Activated T-helper 1 cell treated with anti-CD3 and anti-CD28 coated beads, Interleukin-12 subunit alpha, Interleukin-12 subunit beta, Interleukin-2, Interleukin-4 antibody, amounts not matched to agents 30 ng/mL and 10 ng/mL and 1 ng/mL, durations not matched to agents 14 hours and 24 hours and 36 hours (primary cell): ENCODE data around the gene EFCAB11. TPM values are rescaled to one million over a fixed set of nuclear protein-coding genes. Genes with fewer than 3 reads are reported as not detected.

Source experiments
- DNase-seq: peaks from one replicate; pipeline ENCODE4 v3.0.0; 2021; ENCODE audit warnings: low spot score
- H3K27ac Mint-ChIP-seq: one replicate; pipeline ENCODE4 v1.8.0; 2021; ENCODE audit warnings: mild to moderate bottlenecking, mixed read lengths
- H3K27me3 Mint-ChIP-seq: one replicate; pipeline ENCODE4 v1.8.0; 2022; ENCODE audit warnings: mild to moderate bottlenecking, moderate library complexity, mixed read lengths; ENCODE audit not compliant: insufficient read depth
- H3K36me3 Mint-ChIP-seq: one replicate; pipeline ENCODE4 v1.8.0; 2021; ENCODE audit warnings: low read depth, mixed read lengths
- H3K4me1 Mint-ChIP-seq: one replicate; pipeline ENCODE4 v1.8.0; 2021; ENCODE audit warnings: low read depth, mixed read lengths
- H3K4me3 Mint-ChIP-seq: one replicate; pipeline ENCODE4 v1.8.0; 2021; ENCODE audit warnings: mild to moderate bottlenecking, moderate library complexity, mixed read lengths
- H3K9me3 Mint-ChIP-seq: one replicate; pipeline ENCODE4 v1.8.0; 2021; ENCODE audit warnings: mixed read lengths
- intact Hi-C: fragments of 100-400 bp; cut with micrococcal nuclease; formaldehyde crosslinking; loops from one replicate; pipeline ENCODE4 v1.15.1; 2024
- total RNA-seq: library from RNA; stranded (reverse); gene quantifications from 2 replicates; pipeline ENCODE4 v1.2.3, GENCODE V29; 2022

The EFCAB11 gene
- 6.0 and 8.2 TPM in 2 replicates for total RNA-seq

GRCh38 chr14:89954070-89955021 lies at the start of gene EFCAB11:
TSS of gene EFCAB11 (minus strand) at chr14:89954730. CDS start at chr14:89954660, 70 bp downstream.
- peaks cover 58% of the 10 kb centered on the region for H3K4me1 Mint-ChIP-seq
- no peaks in the 10 kb centered on the region for H3K27me3 Mint-ChIP-seq
- H3K9me3 Mint-ChIP-seq = no peaks in the 10 kb centered on the region
- DNase-seq = peak; percentile 95
- H3K36me3 Mint-ChIP-seq = peaks cover 26% of the 10 kb centered on the region
- peak within 1 kb of the TSS; percentile 93 for H3K27ac Mint-ChIP-seq
- intact Hi-C loops = loop anchor here (1.0 to 10.0 kb wide), 15 partner anchors 8 to 1962 kb away; partner anchors contain the start of genes EML5, GALC, GPR65 and KCNK13
- H3K4me3 Mint-ChIP-seq = peak within 1 kb of the TSS; percentile 95

GRCh38 chr14:90003526-90004307 lies 49.2 kb upstream of the EFCAB11 start:
- DNase-seq = no peak
- Mint-ChIP-seq H3K9me3 (no peaks in the 10 kb centered on the region), H3K4me3 (no peak overlapping the region), H3K27me3 (no peaks in the 10 kb centered on the region), H3K27ac (peak overlapping the region; percentile 28), H3K4me1 (peaks cover 19% of the 10 kb centered on the region), H3K36me3 (peaks cover 40% of the 10 kb centered on the region)
- intact Hi-C loops = loop anchor here (5.0 kb wide), 1 partner anchor 41 kb away; no protein-coding TSS in a partner anchor

GRCh38 chr14:90000935-90001334 lies 46.4 kb upstream of the EFCAB11 start:
- Mint-ChIP-seq H3K9me3 (no peaks in the 10 kb centered on the region), H3K27ac (no peak overlapping the region), H3K27me3 (no peaks in the 10 kb centered on the region), H3K4me3 (no peak overlapping the region), H3K4me1 (peaks cover 19% of the 10 kb centered on the region), H3K36me3 (peaks cover 47% of the 10 kb centered on the region)
- intact Hi-C loops = loop anchor here (5.0 kb wide), 1 partner anchor 39 kb away; no protein-coding TSS in a partner anchor
- DNase-seq = no peak

- Mint-ChIP-seq H3K4me1 (no peaks in the 10 kb centered on the region), H3K36me3 (peaks cover 49% of the 10 kb centered on the region), H3K27me3 (no peaks in the 10 kb centered on the region), H3K9me3 (no peaks in the 10 kb centered on the region), H3K27ac (no peak overlapping the region), H3K4me3 (no peak overlapping the region)
- DNase-seq = no peak
- intact Hi-C loops = no loop called here
These were observed 42.4 kb upstream of the EFCAB11 start for GRCh38 chr14:89996963-89997362.

GRCh38 chr14:89992273-89992672 lies 37.7 kb upstream of the EFCAB11 start:
- H3K36me3 Mint-ChIP-seq = peaks cover 51% of the 10 kb centered on the region
- H3K27me3 Mint-ChIP-seq = no peaks in the 10 kb centered on the region
- intact Hi-C loops = no loop called here
- H3K4me1 Mint-ChIP-seq = no peaks in the 10 kb centered on the region
- no peaks in the 10 kb centered on the region for H3K9me3 Mint-ChIP-seq
- no peak overlapping the region for H3K4me3 Mint-ChIP-seq
- no peak overlapping the region for H3K27ac Mint-ChIP-seq
- DNase-seq = no peak

- H3K4me3 Mint-ChIP-seq = no peak overlapping the region
- no peaks in the 10 kb centered on the region for H3K27me3 Mint-ChIP-seq
- no peak overlapping the region for H3K27ac Mint-ChIP-seq
- no peak for DNase-seq
- intact Hi-C loops = no loop called here
- no peaks in the 10 kb centered on the region for H3K4me1 Mint-ChIP-seq
- peaks cover 50% of the 10 kb centered on the region for H3K36me3 Mint-ChIP-seq
- H3K9me3 Mint-ChIP-seq = no peaks in the 10 kb centered on the region
These were observed 36.2 kb upstream of the EFCAB11 start for GRCh38 chr14:89990623-89991275.

GRCh38 chr14:89990218-89990617 lies 35.7 kb upstream of the EFCAB11 start:
- Mint-ChIP-seq H3K4me3 (no peak overlapping the region), H3K36me3 (peaks cover 46% of the 10 kb centered on the region), H3K27ac (no peak overlapping the region), H3K4me1 (no peaks in the 10 kb centered on the region), H3K9me3 (no peaks in the 10 kb centered on the region), H3K27me3 (no peaks in the 10 kb centered on the region)
- intact Hi-C loops = no loop called here
- no peak for DNase-seq

GRCh38 chr14:89988787-89989186 lies 34.3 kb upstream of the EFCAB11 start:
- Mint-ChIP-seq H3K27me3 (no peaks in the 10 kb centered on the region), H3K9me3 (no peaks in the 10 kb centered on the region), H3K4me1 (no peaks in the 10 kb centered on the region), H3K27ac (no peak overlapping the region), H3K4me3 (no peak overlapping the region), H3K36me3 (peaks cover 44% of the 10 kb centered on the region)
- DNase-seq = no peak
- intact Hi-C loops = no loop called here

- intact Hi-C loops = no loop called here
- peaks cover 39% of the 10 kb centered on the region for H3K36me3 Mint-ChIP-seq
- no peaks in the 10 kb centered on the region for H3K27me3 Mint-ChIP-seq
- H3K27ac Mint-ChIP-seq = no peak overlapping the region
- no peaks in the 10 kb centered on the region for H3K4me1 Mint-ChIP-seq
- H3K9me3 Mint-ChIP-seq = no peaks in the 10 kb centered on the region
- DNase-seq = no peak
- H3K4me3 Mint-ChIP-seq = no peak overlapping the region
These were observed 32.6 kb upstream of the EFCAB11 start for GRCh38 chr14:89987161-89987475.

GRCh38 chr14:89986462-89987160 lies 32.1 kb upstream of the EFCAB11 start:
- no peaks in the 10 kb centered on the region for H3K4me1 Mint-ChIP-seq
- intact Hi-C loops = no loop called here
- H3K4me3 Mint-ChIP-seq = no peak overlapping the region
- H3K36me3 Mint-ChIP-seq = peaks cover 39% of the 10 kb centered on the region
- H3K27me3 Mint-ChIP-seq = no peaks in the 10 kb centered on the region
- no peak overlapping the region for H3K27ac Mint-ChIP-seq
- no peak for DNase-seq
- H3K9me3 Mint-ChIP-seq = no peaks in the 10 kb centered on the region

- Mint-ChIP-seq H3K27me3 (no peaks in the 10 kb centered on the region), H3K9me3 (no peaks in the 10 kb centered on the region), H3K36me3 (peaks cover 51% of the 10 kb centered on the region), H3K4me3 (no peak overlapping the region), H3K4me1 (no peaks in the 10 kb centered on the region), H3K27ac (no peak overlapping the region)
- intact Hi-C loops = no loop called here
- no peak for DNase-seq
These were observed 28.8 kb upstream of the EFCAB11 start for GRCh38 chr14:89983375-89983774.

- Mint-ChIP-seq H3K9me3 (no peaks in the 10 kb centered on the region), H3K27ac (no peak overlapping the region)
These were observed 24.1 kb upstream of the EFCAB11 start for GRCh38 chr14:89978656-89979055.

More at GRCh38 chr14:89978656-89979055, 24.1 kb upstream of the EFCAB11 start:
- H3K36me3 Mint-ChIP-seq = peaks cover 46% of the 10 kb centered on the region
- H3K27me3 Mint-ChIP-seq = no peaks in the 10 kb centered on the region
- no peak for DNase-seq
- H3K4me3 Mint-ChIP-seq = no peak overlapping the region
- intact Hi-C loops = no loop called here
- no peaks in the 10 kb centered on the region for H3K4me1 Mint-ChIP-seq
